ENCODE results near the gene MXRA5. TPM values are rescaled to one million over a fixed set of nuclear protein-coding genes. Genes with fewer than 3 reads are reported as not detected.
"Not testable (repeated sequence)": the region's sequence is repeated elsewhere in the genome, so short reads cannot be mapped to it uniquely, and the experiment has no call there.

MXRA5 gene
- total RNA-seq, 1 donor from 2014 or later: 0.37 TPM

DNA sequence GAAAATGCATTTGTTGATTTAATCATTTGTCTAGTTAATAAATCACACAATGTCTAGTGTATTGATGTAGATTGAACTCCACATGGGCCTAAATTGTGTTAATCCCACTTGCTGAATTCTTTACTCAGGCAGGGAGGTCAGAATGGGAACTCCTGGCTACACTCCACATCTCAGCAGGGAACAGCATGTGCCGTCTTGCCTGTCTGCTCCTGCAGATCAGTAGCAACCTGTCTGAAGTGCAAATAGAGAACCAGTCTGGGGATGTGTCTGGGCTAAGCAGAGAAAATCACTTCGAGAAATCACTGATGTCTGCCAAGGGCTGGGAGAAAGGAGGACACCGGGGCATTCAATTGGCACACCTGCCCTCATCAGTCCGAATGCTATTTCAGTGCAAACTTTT lies 16.5 kb upstream of the MXRA5 start:
- DNase-seq (ENCODE audit: low spot score): no peak
- peaks cover 7% of the 10 kb centered on the region for H3K9me3 Mint-ChIP-seq
- no peak overlapping the region for H3K4me3 ChIP-seq
- no peaks in the 10 kb centered on the region for H3F3A ChIP-seq (ENCODE audit: low read depth)
- no peaks in the 10 kb centered on the region for H3K79me2 ChIP-seq (ENCODE audit: low read depth)
- H2AFZ ChIP-seq (replicated peaks): no peak overlapping the region
- peak overlapping the region; percentile 3 for H3K27ac Mint-ChIP-seq
- H3K4me2 ChIP-seq: no peak overlapping the region
- H3K9me3 ChIP-seq (ENCODE audit: low read depth): no peaks in the 10 kb centered on the region
- no peaks in the 10 kb centered on the region for H4K20me1 ChIP-seq (ENCODE audit: low read depth)
- H3K27me3 ChIP-seq: no peaks in the 10 kb centered on the region
- H3K9ac ChIP-seq: no peak overlapping the region
- peaks cover 10% of the 10 kb centered on the region for H3K4me1 Mint-ChIP-seq
- no peak overlapping the region for H3K27ac ChIP-seq
- H3K4me1 ChIP-seq: no peaks in the 10 kb centered on the region
- no peak overlapping the region for H3K4me3 Mint-ChIP-seq
- TF ChIP-seq EZH2phosphoT487 (IDR thresholded peaks at IDR 0.05): no peak
- no peak for TF ChIP-seq EZH2 (IDR thresholded peaks at IDR 0.05)
- TF ChIP-seq, protein P1, sequence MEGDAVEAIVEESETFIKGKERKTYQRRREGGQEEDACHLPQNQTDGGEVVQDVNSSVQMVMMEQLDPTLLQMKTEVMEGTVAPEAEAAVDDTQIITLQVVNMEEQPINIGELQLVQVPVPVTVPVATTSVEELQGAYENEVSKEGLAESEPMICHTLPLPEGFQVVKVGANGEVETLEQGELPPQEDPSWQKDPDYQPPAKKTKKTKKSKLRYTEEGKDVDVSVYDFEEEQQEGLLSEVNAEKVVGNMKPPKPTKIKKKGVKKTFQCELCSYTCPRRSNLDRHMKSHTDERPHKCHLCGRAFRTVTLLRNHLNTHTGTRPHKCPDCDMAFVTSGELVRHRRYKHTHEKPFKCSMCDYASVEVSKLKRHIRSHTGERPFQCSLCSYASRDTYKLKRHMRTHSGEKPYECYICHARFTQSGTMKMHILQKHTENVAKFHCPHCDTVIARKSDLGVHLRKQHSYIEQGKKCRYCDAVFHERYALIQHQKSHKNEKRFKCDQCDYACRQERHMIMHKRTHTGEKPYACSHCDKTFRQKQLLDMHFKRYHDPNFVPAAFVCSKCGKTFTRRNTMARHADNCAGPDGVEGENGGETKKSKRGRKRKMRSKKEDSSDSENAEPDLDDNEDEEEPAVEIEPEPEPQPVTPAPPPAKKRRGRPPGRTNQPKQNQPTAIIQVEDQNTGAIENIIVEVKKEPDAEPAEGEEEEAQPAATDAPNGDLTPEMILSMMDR (IDR thresholded peaks at IDR 0.05): no peak
- H3K27me3 Mint-ChIP-seq (ENCODE audit: insufficient read depth, low read depth): peaks cover 9% of the 10 kb centered on the region
- no peaks in the 10 kb centered on the region for H3K36me3 Mint-ChIP-seq
- no peaks in the 10 kb centered on the region for H3K36me3 ChIP-seq

DNA sequence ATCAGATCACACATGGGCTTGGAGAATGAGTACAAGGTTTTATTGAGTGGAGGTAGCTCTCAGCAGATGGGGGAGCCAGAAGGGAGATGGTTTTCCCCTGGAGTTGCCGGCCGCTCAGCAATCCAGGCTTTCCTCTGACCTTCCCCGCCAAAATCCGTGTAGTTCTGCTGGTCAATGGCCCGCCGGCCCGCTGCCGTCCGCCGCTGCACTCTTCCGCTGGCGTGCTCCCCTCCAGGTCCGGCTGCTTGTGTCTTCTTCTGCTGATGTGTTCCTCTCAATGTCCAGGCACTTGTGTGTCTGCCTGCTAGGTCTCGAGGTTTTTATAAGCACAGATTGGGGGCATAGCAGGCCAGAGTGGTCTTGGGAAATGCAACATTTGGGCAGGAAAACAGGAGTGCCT lies 14.4 kb upstream of the MXRA5 start:
- Mint-ChIP-seq H3K4me1 (peaks cover 10% of the 10 kb centered on the region), H3K36me3 (no peaks in the 10 kb centered on the region), H3K27ac (no peak overlapping the region), H3K27me3 (ENCODE audit: insufficient read depth, low read depth) (peaks cover 10% of the 10 kb centered on the region), H3K9me3 (peaks cover 2% of the 10 kb centered on the region), H3K4me3 (no peak overlapping the region)
- no peak for DNase-seq (ENCODE audit: low spot score)
- H3F3A ChIP-seq (ENCODE audit: low read depth): no peaks in the 10 kb centered on the region
- H3K9me3 ChIP-seq (ENCODE audit: low read depth): no peaks in the 10 kb centered on the region
- no peak overlapping the region for H3K4me2 ChIP-seq
- no peak overlapping the region for H3K4me3 ChIP-seq
- H3K27me3 ChIP-seq: no peaks in the 10 kb centered on the region
- no peak overlapping the region for H3K27ac ChIP-seq
- no peak overlapping the region for H2AFZ ChIP-seq (replicated peaks)
- H3K9ac ChIP-seq: no peak overlapping the region
- H3K36me3 ChIP-seq: no peaks in the 10 kb centered on the region
- TF ChIP-seq, protein P1 (IDR thresholded peaks at IDR 0.05): no peak
- no peak for TF ChIP-seq EZH2 (IDR thresholded peaks at IDR 0.05)
- TF ChIP-seq EZH2phosphoT487 (IDR thresholded peaks at IDR 0.05): no peak
- no peaks in the 10 kb centered on the region for H3K4me1 ChIP-seq
- H4K20me1 ChIP-seq (ENCODE audit: low read depth): no peaks in the 10 kb centered on the region
- no peaks in the 10 kb centered on the region for H3K79me2 ChIP-seq (ENCODE audit: low read depth)

DNA sequence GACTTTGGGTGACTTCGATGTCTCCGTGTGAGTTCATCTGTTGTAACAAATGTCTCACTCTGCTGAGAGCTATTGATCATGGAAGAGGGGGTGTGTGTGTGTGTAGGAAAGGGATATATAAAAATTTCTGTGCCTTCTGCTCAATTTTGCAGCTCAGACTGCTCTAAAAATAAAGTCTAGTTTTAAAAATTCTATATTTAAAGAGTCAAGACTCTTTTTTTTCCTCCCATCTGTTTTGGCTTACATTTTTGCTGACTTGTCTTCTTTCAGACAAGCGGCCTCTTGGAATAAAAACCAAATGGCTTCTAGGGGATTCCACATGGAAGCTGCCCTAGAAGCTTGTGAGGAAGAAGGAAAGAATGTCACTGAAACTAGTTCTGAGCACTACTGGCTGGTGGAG lies 6.3 kb upstream of the MXRA5 start:
- H3K27ac ChIP-seq; H3K27me3 ChIP-seq; H3K9ac ChIP-seq; H3K9me3 ChIP-seq (ENCODE audit: low read depth); H3F3A ChIP-seq (ENCODE audit: low read depth); H3K79me2 ChIP-seq (ENCODE audit: low read depth); H3K4me2 ChIP-seq; H3K4me3 Mint-ChIP-seq; H3K27ac Mint-ChIP-seq; H3K4me1 Mint-ChIP-seq; H3K4me3 ChIP-seq; H3K36me3 ChIP-seq; DNase-seq (ENCODE audit: low spot score); H3K36me3 Mint-ChIP-seq; H4K20me1 ChIP-seq (ENCODE audit: low read depth); H2AFZ ChIP-seq (replicated peaks); H3K4me1 ChIP-seq: not testable (repeated sequence)
- peaks cover 16% of the 10 kb centered on the region for H3K9me3 Mint-ChIP-seq
- H3K27me3 Mint-ChIP-seq (ENCODE audit: insufficient read depth, low read depth): peaks cover 10% of the 10 kb centered on the region

DNA sequence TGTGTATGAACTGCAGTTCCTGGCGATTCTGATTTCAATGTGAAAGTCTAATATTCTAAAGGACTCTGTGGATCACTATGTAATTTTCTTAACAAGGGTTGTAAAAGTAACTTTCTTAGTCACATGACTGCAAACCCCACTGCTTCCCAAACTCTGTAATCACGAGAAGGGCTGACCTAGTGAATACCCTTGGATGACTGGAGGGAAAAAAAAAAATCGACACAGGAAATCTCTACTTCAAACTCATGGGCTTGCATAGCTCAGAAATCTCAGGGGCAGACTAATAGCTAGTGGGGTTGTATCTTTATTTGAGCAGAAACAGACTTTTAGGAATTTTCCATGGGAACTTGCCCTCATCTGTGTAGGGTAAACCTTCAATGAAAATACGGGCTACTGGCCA lies 4.8 kb upstream of the MXRA5 start:
- H3K9me3 ChIP-seq (ENCODE audit: low read depth): no peaks in the 10 kb centered on the region
- H4K20me1 ChIP-seq (ENCODE audit: low read depth): no peaks in the 10 kb centered on the region
- no peaks in the 10 kb centered on the region for H3K36me3 ChIP-seq
- H3K4me1 ChIP-seq: no peaks in the 10 kb centered on the region
- H3K27me3 ChIP-seq: peaks cover 11% of the 10 kb centered on the region
- DNase-seq (ENCODE audit: low spot score): no peak
- no peak overlapping the region for H2AFZ ChIP-seq (replicated peaks)
- H3K27ac Mint-ChIP-seq: no peak overlapping the region
- TF ChIP-seq EZH2phosphoT487 (IDR thresholded peaks at IDR 0.05): no peak
- TF ChIP-seq, protein P1 (IDR thresholded peaks at IDR 0.05): no peak
- TF ChIP-seq EZH2 (IDR thresholded peaks at IDR 0.05): no peak
- H3K4me3 Mint-ChIP-seq: no peak overlapping the region
- H3K27me3 Mint-ChIP-seq (ENCODE audit: insufficient read depth, low read depth): peaks cover 13% of the 10 kb centered on the region
- H3K4me1 Mint-ChIP-seq: no peaks in the 10 kb centered on the region
- no peaks in the 10 kb centered on the region for H3K79me2 ChIP-seq (ENCODE audit: low read depth)
- no peak overlapping the region for H3K27ac ChIP-seq
- peaks cover 3% of the 10 kb centered on the region for H3K36me3 Mint-ChIP-seq
- no peak overlapping the region for H3K4me3 ChIP-seq
- peaks cover 3% of the 10 kb centered on the region for H3F3A ChIP-seq (ENCODE audit: low read depth)
- H3K9ac ChIP-seq: no peak overlapping the region
- no peak overlapping the region for H3K4me2 ChIP-seq
- peaks cover 17% of the 10 kb centered on the region for H3K9me3 Mint-ChIP-seq

All from neural progenitor cell (in vitro differentiated cells).